Activated CD4-positive, alpha-beta memory T cell treated with anti-CD3 and anti-CD28 coated beads, Interleukin-2, amount 10 ng/mL, durations not matched to agents 7 days and 5 days (primary cell): Measurements from ENCODE around the gene PPP2R5C. TPM values are rescaled to one million over a fixed set of nuclear protein-coding genes. Genes with fewer than 3 reads are reported as not detected.

Experiments used
- CTCF ChIA-PET: fragments of 350-600 bp; sonication (Branson Sonifier 250); formaldehyde crosslinking; loops from one replicate; lab custom pipeline; 2021; ENCODE audit warnings: antibody characterized with exemption, inconsistent platforms; lab: Charles Lee
- POLR2A ChIA-PET: fragments of 350-600 bp; sonication (Branson Sonifier 250); formaldehyde crosslinking; loops from one replicate; lab custom pipeline; 2021; ENCODE audit warnings: antibody characterized with exemption; lab: Charles Lee
- DNase-seq: peaks from one replicate; pipeline ENCODE4 v3.0.0-alpha.2; 2020
- H3K27ac Mint-ChIP-seq: one replicate; pipeline ENCODE4 v1.8.0; 2021; ENCODE audit warnings: mild to moderate bottlenecking, mixed read lengths
- H3K27me3 Mint-ChIP-seq: one replicate; pipeline ENCODE4 v1.8.0; 2021; ENCODE audit warnings: mixed read lengths
- H3K36me3 Mint-ChIP-seq: one replicate; pipeline ENCODE4 v1.8.0; 2021; ENCODE audit warnings: low read depth, mixed read lengths
- H3K4me1 Mint-ChIP-seq: one replicate; pipeline ENCODE4 v1.8.0; 2021; ENCODE audit warnings: mixed read lengths
- H3K4me3 Mint-ChIP-seq: one replicate; pipeline ENCODE4 v1.8.0; 2021; ENCODE audit warnings: mild to moderate bottlenecking, mixed read lengths
- H3K9me3 Mint-ChIP-seq: one replicate; pipeline ENCODE4 v1.8.0; 2021; ENCODE audit warnings: mixed read lengths
- total RNA-seq, 2 experiments: library from RNA; stranded (reverse); gene quantifications; one replicate each; pipeline ENCODE4 v1.2.3, GENCODE V29; 2021

Gene PPP2R5C
- total RNA-seq, 2 experiments from 2014 or later = 338 to 348 TPM

DNA sequence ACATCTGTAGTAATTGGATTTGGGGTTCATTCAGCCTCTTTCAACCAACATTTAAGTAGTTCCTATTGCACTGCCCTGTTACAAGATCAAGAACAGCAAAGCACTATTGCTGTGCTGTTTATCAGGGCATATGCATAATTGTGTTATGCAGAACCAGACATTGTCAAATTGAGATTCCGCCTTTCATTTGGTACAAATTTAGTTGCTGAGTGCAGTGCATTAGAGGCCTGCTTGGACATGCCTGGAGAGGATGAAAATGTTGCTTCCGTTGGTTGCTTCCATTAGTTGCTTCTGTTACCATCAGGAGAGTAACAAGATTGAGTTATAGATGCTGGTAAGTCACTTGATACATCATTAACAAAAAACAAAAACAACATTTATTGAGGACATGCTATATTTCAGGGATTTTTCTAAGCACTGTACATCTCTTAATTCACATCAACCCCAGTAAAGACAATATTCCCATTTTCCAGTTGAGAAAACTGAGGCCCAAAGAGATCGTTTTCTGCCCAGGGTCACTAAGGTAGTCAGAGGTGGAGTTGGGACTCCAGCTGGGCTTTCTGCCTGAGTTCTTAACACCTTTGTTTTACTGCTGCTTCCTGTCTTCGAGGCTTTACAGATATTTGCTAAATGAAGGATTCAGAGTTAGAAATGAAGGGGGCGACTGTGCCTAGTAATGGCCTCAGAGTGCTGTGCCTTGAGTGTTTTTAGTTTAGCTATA is 79.3 kb downstream of the PPP2R5C start:
- ChIA-PET CTCF (interaction anchor here (0.7 to 1.6 kb wide), 5 partner anchors 17 to 76 kb away, joined by 3 to 5 read pairs (median 4); no protein-coding TSS in a partner anchor), POLR2A (interaction anchor here (0.7 to 8.5 kb wide), 9 partner anchors 11 to 135 kb away, joined by 3 to 87 read pairs (median 5); no protein-coding TSS in a partner anchor)
- H3K4me3 Mint-ChIP-seq = no peak overlapping the region

DNA sequence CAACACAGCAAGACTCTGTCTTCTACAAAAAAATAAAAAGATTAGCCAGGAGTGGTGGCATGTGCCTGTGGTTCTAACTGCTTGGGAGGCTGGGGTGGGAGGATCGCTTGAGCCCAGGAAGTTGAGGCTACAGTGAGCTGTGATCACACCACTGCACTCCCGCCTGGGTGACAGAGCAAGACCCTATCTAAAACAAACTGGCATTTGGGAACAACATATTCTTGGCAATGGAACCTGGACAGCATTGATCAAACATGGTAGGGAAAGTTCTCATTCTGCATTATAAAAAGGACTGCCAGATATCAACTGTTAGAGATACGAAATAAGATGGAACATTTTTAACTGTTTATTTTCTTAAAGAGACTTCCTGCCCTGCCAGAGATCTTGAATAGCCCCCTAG is 81.5 kb downstream of the PPP2R5C start:
- H3K27me3 Mint-ChIP-seq = no peaks in the 10 kb centered on the region
- peaks cover 90% of the 10 kb centered on the region for H3K4me1 Mint-ChIP-seq
- H3K36me3 Mint-ChIP-seq = peaks cover 61% of the 10 kb centered on the region
- no peak for DNase-seq
- no peaks in the 10 kb centered on the region for H3K9me3 Mint-ChIP-seq
- H3K4me3 Mint-ChIP-seq = no peak overlapping the region
- peak overlapping the region; percentile 65 for H3K27ac Mint-ChIP-seq
- CTCF ChIA-PET = interaction anchor here (0.9 to 3.8 kb wide), 10 partner anchors 11 to 136 kb away, joined by 3 to 33 read pairs (median 5); no protein-coding TSS in a partner anchor
- POLR2A ChIA-PET = interaction anchor here (1.5 to 8.5 kb wide), 7 partner anchors 11 to 136 kb away, joined by 5 to 87 read pairs (median 13); no protein-coding TSS in a partner anchor

More for the DNA sequence above, 79.3 kb downstream of the PPP2R5C start:
- Mint-ChIP-seq H3K27ac (peak overlapping the region; percentile 64), H3K27me3 (no peaks in the 10 kb centered on the region), H3K9me3 (no peaks in the 10 kb centered on the region), H3K4me1 (peaks cover 88% of the 10 kb centered on the region), H3K36me3 (peaks cover 61% of the 10 kb centered on the region)
- no peak for DNase-seq

DNA sequence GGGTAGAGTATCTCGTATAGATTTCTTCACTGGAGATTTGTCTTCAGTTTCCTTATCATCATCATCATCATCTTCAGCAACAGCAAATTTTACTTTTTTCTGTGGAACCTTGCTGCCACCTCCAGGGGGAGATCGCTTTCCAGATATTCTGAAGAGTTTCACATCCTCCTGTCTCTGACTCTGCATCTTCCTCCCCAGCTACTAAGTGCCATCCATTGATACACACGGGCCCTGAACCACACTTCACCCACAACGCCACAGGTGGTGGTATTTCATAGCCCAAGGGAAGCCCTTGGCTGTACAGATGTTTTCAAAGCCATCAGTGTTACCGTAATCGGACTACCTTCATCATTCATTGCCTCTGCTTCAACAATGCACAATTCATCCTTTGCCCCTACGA is 82.2 kb downstream of the PPP2R5C start:
- ChIA-PET CTCF (interaction anchor here (0.6 to 3.8 kb wide), 16 partner anchors 9 to 682 kb away, joined by 3 to 33 read pairs (median 4); no protein-coding TSS in a partner anchor), POLR2A (interaction anchor here (1.2 to 8.5 kb wide), 9 partner anchors 10 to 137 kb away, joined by 3 to 87 read pairs (median 9); no protein-coding TSS in a partner anchor)
- Mint-ChIP-seq H3K27me3 (no peaks in the 10 kb centered on the region), H3K4me1 (peaks cover 88% of the 10 kb centered on the region), H3K36me3 (peaks cover 59% of the 10 kb centered on the region), H3K9me3 (no peaks in the 10 kb centered on the region), H3K27ac (peak overlapping the region; percentile 37), H3K4me3 (no peak overlapping the region)
- peak; percentile 70 for DNase-seq

DNA sequence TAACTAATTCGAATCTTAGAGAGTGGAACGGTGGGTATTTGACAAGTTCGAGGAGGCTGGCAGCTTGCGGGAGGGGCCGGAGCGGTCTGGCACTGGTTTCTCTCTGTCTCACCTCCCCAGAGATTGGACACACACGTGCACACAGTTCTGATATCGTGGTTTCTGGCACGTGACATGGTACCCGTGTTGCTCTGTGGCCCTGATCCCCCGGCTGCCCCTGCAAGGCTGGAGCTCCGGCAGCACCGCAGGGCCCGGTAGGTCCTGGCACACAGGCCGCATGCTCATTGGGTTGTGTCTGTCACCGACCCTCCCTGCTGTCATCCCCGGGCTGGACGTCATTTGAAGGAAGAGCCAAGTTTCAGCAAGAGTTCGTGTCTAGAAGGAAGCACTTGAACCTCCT is 82.7 kb downstream of the PPP2R5C start:
- no peaks in the 10 kb centered on the region for H3K27me3 Mint-ChIP-seq
- ChIA-PET CTCF (interaction anchor here (0.6 to 3.8 kb wide), 15 partner anchors 9 to 682 kb away, joined by 3 to 33 read pairs (median 4); no protein-coding TSS in a partner anchor), POLR2A (interaction anchor here (1.2 to 8.5 kb wide), 9 partner anchors 10 to 137 kb away, joined by 3 to 87 read pairs (median 9); no protein-coding TSS in a partner anchor)
- H3K36me3 Mint-ChIP-seq = peaks cover 61% of the 10 kb centered on the region
- no peaks in the 10 kb centered on the region for H3K9me3 Mint-ChIP-seq
- no peak for DNase-seq
- H3K4me1 Mint-ChIP-seq = peaks cover 88% of the 10 kb centered on the region
- no peak overlapping the region for H3K27ac Mint-ChIP-seq
- no peak overlapping the region for H3K4me3 Mint-ChIP-seq

GRCh38 chr14:101844751-101845150 is 83.2 kb downstream of the PPP2R5C start:
- Mint-ChIP-seq H3K4me3 (no peak overlapping the region), H3K36me3 (peaks cover 61% of the 10 kb centered on the region), H3K27me3 (no peaks in the 10 kb centered on the region), H3K4me1 (peaks cover 88% of the 10 kb centered on the region), H3K9me3 (no peaks in the 10 kb centered on the region), H3K27ac (peak overlapping the region; percentile 2)
- no peak for DNase-seq
- POLR2A ChIA-PET = interaction anchor here (1.1 to 8.5 kb wide), 12 partner anchors 9 to 73 kb away, joined by 3 to 87 read pairs (median 4); no protein-coding TSS in a partner anchor
- CTCF ChIA-PET = interaction anchor here (1.0 to 3.8 kb wide), 12 partner anchors 10 to 138 kb away, joined by 3 to 33 read pairs (median 4); no protein-coding TSS in a partner anchor

DNA sequence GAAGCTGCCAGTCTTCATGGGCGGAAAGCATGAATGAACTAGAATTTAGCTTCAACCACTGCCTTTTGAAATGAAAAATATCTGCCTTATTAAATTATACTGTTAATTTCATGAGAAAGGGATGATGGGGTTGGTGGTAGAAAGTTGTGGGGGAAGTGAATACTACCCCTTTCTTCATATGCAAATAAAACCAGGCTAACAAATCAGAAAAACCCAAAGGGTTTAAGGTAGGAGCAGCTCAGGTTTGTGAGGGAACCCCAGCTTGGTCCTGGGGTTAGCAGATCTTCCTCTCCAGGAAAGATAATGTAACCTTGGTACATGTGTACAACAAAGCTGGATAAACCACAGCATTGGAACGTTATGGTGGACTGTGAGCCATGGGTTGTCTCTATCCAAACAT is 84.0 kb downstream of the PPP2R5C start:
- Mint-ChIP-seq H3K36me3 (peaks cover 62% of the 10 kb centered on the region), H3K9me3 (no peaks in the 10 kb centered on the region), H3K4me3 (no peak overlapping the region), H3K27ac (no peak overlapping the region), H3K4me1 (peaks cover 87% of the 10 kb centered on the region), H3K27me3 (no peaks in the 10 kb centered on the region)
- no peak for DNase-seq
- ChIA-PET CTCF (interaction anchor here (0.7 to 3.8 kb wide), 9 partner anchors 9 to 138 kb away, joined by 3 to 33 read pairs (median 4); no protein-coding TSS in a partner anchor), POLR2A (interaction anchor here (1.1 to 8.5 kb wide), 8 partner anchors 8 to 35 kb away, joined by 3 to 87 read pairs (median 6); no protein-coding TSS in a partner anchor)

DNA sequence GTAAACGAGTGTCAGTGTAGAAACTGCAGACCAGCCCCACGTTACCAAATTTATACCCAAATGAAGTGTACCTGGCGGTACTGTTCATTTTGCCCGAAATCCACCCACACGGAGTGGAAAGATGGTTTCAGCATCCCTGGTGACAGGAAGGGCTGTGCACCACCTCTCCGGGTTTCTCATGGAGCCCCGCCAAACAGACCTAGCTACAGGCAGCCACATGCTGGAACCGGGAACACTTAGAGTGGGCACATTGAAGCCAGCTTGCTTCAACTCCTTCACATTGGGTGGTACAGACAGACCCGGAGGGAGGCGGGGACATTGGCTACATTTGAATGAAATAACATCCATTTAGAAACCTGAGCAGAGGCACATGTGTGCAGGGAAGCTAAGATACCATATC is 84.4 kb downstream of the PPP2R5C start:
- Mint-ChIP-seq H3K4me1 (peaks cover 86% of the 10 kb centered on the region), H3K4me3 (no peak overlapping the region), H3K27ac (no peak overlapping the region), H3K9me3 (no peaks in the 10 kb centered on the region), H3K27me3 (no peaks in the 10 kb centered on the region), H3K36me3 (peaks cover 60% of the 10 kb centered on the region)
- CTCF ChIA-PET = interaction anchor here (0.7 to 3.8 kb wide), 8 partner anchors 9 to 139 kb away, joined by 3 to 33 read pairs (median 3); no protein-coding TSS in a partner anchor
- DNase-seq = no peak
- POLR2A ChIA-PET = interaction anchor here (1.1 to 8.5 kb wide), 7 partner anchors 10 to 75 kb away, joined by 3 to 87 read pairs (median 4); no protein-coding TSS in a partner anchor

DNA sequence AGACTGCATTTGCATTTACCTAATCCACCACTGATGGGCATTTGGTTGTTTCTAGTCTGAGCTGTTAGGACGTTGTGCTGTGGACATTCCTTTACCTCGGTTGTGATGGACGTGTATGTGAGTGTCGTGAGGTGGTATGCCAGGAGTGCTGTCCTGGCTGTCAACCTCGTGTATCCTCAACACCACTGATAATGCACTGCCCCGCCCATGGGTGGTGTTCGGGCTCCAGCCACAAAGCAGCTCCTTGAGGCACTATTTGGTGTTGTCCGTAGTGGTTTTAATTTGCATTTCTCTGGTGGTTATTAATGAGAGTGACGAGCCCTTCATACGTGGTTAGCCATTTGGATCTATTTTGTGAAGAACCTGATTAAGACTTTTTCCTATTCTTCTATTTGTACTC is 87.6 kb downstream of the PPP2R5C start:
- peaks cover 81% of the 10 kb centered on the region for H3K4me1 Mint-ChIP-seq
- CTCF ChIA-PET = no interaction called here
- no peak overlapping the region for H3K4me3 Mint-ChIP-seq
- POLR2A ChIA-PET = interaction anchor here (0.7 to 1.5 kb wide), 2 partner anchors 13 to 127 kb away, joined by 3 to 4 read pairs; no protein-coding TSS in a partner anchor
- no peak for DNase-seq
- H3K27me3 Mint-ChIP-seq = no peaks in the 10 kb centered on the region
- H3K9me3 Mint-ChIP-seq = no peaks in the 10 kb centered on the region
- no peak overlapping the region for H3K27ac Mint-ChIP-seq
- H3K36me3 Mint-ChIP-seq = peaks cover 47% of the 10 kb centered on the region

- DNase-seq = no peak
- no peak overlapping the region for H3K27ac Mint-ChIP-seq
- no peaks in the 10 kb centered on the region for H3K27me3 Mint-ChIP-seq
- no peaks in the 10 kb centered on the region for H3K9me3 Mint-ChIP-seq
- H3K4me3 Mint-ChIP-seq = no peak overlapping the region
- ChIA-PET POLR2A (interaction anchor here (0.6 to 1.5 kb wide), 3 partner anchors 13 to 128 kb away, joined by 3 to 4 read pairs (median 4); no protein-coding TSS in a partner anchor), CTCF (interaction anchor here (0.7 kb wide), 1 partner anchor 78 kb away, joined by 3 read pairs; no protein-coding TSS in a partner anchor)
- H3K36me3 Mint-ChIP-seq = peaks cover 46% of the 10 kb centered on the region
- peaks cover 81% of the 10 kb centered on the region for H3K4me1 Mint-ChIP-seq
Measured at GRCh38 chr14:101849640-101850039, 88.1 kb downstream of the PPP2R5C start.

DNA sequence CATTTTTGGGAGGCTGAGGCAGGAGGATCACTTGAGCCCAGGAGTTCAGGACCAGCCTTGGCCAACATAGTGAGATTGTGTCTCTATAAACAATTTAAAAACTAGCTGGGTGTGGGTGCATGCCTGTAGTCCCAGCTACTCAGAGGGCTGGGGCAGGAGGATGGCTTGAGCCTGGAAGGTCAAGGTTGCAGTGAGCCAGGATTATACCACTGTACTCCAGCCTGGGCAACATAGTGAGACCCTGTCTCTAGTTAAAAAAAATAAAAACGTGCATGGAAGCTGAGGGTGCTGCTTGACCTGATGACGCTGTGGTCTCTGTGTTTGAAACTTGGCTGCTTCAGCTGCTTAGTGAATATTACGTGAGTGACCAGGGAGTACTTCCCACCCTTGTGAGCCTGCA is 89.7 kb downstream of the PPP2R5C start:
- DNase-seq = no peak

GRCh38 chr14:101851736-101852405 is 90.4 kb downstream of the PPP2R5C start:
- ChIA-PET CTCF (interaction anchor here (0.6 kb wide), 1 partner anchor 146 kb away, joined by 5 read pairs; no protein-coding TSS in a partner anchor), POLR2A (interaction anchor here (1.3 kb wide), 1 partner anchor 41 kb away, joined by 3 read pairs; no protein-coding TSS in a partner anchor)
- Mint-ChIP-seq H3K27me3 (no peaks in the 10 kb centered on the region), H3K36me3 (peaks cover 49% of the 10 kb centered on the region), H3K9me3 (no peaks in the 10 kb centered on the region), H3K4me1 (peaks cover 76% of the 10 kb centered on the region), H3K27ac (no peak overlapping the region), H3K4me3 (no peak overlapping the region)
- DNase-seq = no peak

More for the DNA sequence above, 89.7 kb downstream of the PPP2R5C start:
- Mint-ChIP-seq H3K27ac (no peak overlapping the region), H3K4me1 (peaks cover 77% of the 10 kb centered on the region), H3K27me3 (no peaks in the 10 kb centered on the region), H3K36me3 (peaks cover 45% of the 10 kb centered on the region), H3K9me3 (no peaks in the 10 kb centered on the region), H3K4me3 (no peak overlapping the region)
- ChIA-PET POLR2A (interaction anchor here (1.3 kb wide), 1 partner anchor 40 kb away, joined by 3 read pairs; no protein-coding TSS in a partner anchor), CTCF (no interaction called here)

- POLR2A ChIA-PET = no interaction called here
- no peaks in the 10 kb centered on the region for H3K27me3 Mint-ChIP-seq
- H3K4me3 Mint-ChIP-seq = no peak overlapping the region
- peaks cover 77% of the 10 kb centered on the region for H3K4me1 Mint-ChIP-seq
- no peaks in the 10 kb centered on the region for H3K9me3 Mint-ChIP-seq
- no peak overlapping the region for H3K27ac Mint-ChIP-seq
- peaks cover 54% of the 10 kb centered on the region for H3K36me3 Mint-ChIP-seq
- CTCF ChIA-PET = interaction anchor here (0.6 to 1.2 kb wide), 2 partner anchors 44 to 147 kb away, joined by 3 to 5 read pairs; no protein-coding TSS in a partner anchor
- no peak for DNase-seq
Measured at GRCh38 chr14:101852785-101853184, 91.3 kb downstream of the PPP2R5C start.
